Activated CD4-positive, alpha-beta T cell treated with anti-CD3 and anti-CD28 coated beads, Interleukin-10, Interleukin-2, amounts not matched to agents 100 ng/mL and 50 ng/mL, durations not matched to agents 16 hours and 8 hours (primary cell): Measurements from ENCODE around the gene PRKCZ.

Source experiments
- DNase-seq: peaks from one replicate; pipeline ENCODE4 v3.0.0-alpha.2; 2020

The PRKCZ gene

GRCh38 chr1:2199042-2199810, 149.0 kb downstream of the PRKCZ start:
- peak; percentile 95 for DNase-seq

- DNase-seq, result no peak
Measured at GRCh38 chr1:2200308-2200943, 150.2 kb downstream of the PRKCZ start.

- no peak for DNase-seq
Measured at GRCh38 chr1:2201062-2201461, 150.9 kb downstream of the PRKCZ start.

DNA sequence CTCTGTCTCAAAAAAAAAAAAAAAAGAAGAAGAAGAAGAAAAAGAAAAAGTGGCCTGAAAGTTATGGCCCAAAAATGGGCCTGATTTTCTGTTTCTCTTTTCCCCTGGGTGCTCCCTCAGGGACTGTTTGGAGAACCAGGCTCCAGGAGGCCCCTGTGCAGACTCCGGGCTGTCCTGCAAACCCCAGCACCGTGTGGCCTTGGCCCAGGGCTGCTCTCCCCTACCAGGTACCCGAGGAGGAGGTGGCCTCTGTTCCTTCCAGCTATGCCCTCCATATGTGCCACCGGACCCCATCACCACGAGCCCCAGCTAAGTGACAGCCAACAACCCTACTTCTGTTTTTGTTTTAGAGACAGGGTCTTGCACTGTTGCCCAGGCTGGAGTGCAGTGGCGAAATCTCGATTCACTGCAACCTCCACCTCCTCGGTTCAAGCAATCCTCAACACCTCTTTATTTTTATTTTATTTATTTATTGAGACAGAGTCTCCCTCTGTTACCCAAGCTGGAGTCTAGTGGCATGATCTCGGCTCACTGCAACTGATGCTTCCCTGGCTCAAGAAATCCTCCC, 151.9 kb downstream of the PRKCZ start:
- DNase-seq, result no peak

DNA sequence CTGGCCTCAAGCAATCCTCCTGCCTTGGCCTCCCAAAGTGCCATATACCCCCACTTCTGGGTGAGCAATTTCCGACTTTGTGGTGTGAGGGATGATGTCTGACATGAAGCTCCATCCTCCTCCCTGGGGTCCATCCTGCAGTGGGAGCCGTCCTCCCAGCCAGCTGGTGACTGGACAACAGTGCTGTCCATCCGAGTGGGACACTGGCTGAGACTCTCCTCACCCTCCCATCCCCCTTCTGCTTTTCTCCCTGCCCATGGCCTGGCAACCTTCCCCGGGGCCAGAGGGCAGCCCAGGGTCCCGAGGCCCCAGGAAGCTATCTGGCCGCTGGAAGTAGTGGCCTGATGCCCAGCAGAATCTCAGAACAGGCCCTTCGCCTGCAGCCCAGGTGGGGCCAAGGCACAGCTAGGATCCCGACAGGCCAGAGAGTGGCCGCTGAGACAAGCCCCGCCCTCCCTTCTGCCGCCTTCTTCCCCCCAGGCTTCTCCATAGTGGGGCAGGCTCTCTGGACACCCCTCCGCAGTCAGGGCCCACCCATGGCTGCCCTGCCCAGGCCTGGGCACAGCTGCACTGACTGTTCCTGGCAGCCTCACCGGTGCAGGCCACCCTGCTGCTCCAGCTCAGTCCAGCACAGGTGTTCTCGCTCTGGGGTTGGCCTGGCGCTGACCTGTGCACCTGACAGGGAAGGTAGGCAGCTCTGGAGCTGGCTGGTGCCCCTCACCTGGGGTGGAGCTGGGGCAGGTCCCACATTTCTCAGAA, 152.8 kb downstream of the PRKCZ start:
- DNase-seq, result no peak

DNA sequence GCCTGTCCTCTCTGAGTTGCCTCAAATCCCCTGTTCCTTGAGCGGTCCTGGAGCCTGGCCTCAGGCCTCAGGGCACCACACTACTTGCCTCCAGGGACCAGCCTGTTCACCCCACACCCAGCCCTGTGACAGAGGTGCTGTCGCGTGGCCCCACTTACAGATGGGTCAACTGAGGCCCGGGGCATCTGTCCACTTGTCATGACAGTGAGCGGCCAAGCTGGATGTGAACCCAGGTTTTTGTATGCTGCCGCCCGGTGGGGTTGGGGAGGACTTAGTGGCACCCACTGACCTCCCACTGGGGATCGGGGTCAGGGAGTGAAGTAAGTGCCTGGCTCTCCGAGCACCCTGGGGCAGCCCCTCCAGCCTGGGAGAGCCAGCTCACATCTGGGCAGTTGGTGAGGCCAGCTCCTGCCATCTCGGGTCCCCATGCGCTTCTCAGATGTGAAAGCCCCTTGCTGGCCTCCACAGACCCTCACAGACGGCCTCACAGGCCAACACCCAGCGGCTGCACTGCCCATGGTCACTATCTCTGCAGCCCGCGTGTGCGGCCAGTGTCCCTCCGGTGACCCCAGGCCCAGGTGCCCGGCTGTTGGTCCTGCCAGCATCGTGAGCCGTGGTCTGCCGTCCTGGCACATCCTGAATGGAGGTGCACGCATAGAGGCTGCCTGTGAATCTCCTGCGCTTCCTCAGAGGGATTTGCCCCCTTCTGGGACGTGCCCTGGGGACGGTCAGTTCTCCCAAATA, 153.6 kb downstream of the PRKCZ start:
- no peak for DNase-seq

GRCh38 chr1:2204415-2205190, 154.4 kb downstream of the PRKCZ start:
- no peak for DNase-seq

- DNase-seq, result peak; percentile 97
Measured at GRCh38 chr1:2205191-2205952, 155.2 kb downstream of the PRKCZ start.

DNA sequence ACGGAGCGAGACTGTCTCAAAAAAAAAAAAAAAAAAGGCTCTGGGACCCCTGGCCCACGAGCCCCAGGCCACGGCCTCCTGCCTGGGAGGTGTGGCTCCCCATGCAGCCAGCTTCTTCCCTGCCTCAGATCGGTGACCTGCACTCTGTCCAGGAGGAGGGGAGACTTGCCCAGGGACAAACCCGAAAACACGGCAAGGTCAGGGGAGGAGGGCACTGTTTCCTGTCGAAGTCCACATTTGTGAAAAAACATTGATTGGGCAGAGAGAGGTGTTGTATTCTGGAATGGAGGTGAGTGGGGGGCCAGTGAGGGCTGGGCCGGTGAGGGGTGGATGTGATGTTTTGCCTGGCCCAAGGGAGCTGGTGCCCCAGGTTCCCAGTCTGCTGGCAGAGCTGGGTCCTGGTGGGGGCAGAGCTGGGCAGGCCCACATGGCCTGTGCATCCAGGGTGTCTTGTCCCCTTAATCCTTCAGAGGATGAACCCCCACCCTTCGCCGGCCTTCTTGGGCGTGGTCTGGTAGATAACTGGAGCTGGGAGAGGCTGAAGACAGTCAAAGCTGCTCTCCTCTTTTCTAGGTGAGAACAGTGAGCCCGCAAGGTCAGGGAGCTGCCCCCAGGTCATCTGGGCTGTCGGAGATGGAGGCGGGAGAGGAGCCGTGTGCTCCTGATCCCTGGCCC, 156.7 kb downstream of the PRKCZ start:
- no peak for DNase-seq

- no peak for DNase-seq
Measured at GRCh38 chr1:2208309-2209239, 158.4 kb downstream of the PRKCZ start.

GRCh38 chr1:2209400-2210083, 159.3 kb downstream of the PRKCZ start:
- no peak for DNase-seq

DNA sequence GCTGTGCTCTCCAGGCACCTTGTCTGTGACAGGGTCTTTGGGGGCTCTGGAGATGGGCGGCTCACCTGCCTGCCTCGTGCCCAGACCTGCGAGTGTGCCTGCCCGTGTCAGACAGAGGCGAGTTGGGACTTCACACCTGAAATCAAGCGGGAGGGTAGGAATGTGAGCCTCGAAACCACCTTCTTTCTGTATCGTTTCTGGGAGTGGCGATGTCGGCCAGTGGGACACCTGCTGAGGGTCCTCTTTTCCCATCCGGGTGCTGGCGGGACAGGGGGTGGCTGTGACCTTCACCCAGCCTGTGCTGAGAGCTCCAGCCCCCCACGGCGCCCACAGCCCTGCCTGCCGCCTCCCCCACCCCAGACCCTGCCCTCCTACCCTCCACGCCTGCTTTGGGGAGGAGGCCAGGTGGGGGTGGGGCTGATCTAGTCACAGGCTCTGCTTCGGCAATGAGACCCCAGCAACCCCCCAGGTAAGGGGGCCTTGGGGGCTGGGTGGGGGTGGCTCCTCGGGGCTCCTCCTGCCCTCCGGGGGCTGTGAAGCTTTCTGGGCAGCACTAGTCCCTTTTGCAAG, 160.0 kb downstream of the PRKCZ start:
- DNase-seq, result no peak

DNA sequence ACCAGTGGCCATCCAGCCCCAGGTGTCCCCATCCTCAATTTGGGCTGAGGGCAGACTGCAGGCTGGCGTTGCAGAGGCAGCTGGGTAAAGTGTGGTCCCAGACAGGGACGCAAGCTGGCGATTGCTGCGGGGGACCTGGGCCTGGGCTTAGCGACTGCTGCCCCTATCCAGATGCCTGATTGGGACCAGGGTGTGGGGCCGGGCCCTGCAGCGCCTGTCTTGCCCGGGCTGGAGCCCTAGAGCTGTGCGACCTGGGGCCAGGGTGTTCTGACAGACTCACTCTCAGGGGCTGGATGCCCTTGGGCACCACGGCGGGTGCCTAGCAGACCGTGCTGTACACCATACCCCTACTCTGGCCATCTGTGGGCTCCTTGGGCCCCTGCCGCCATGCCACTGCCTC, 160.6 kb downstream of the PRKCZ start:
- no peak for DNase-seq

GRCh38 chr1:2212274-2212531, 162.0 kb downstream of the PRKCZ start:
- no peak for DNase-seq

- peak; percentile 54 for DNase-seq
Measured at GRCh38 chr1:2212532-2213491, 162.6 kb downstream of the PRKCZ start.

GRCh38 chr1:2213576-2214505, 163.6 kb downstream of the PRKCZ start:
- no peak for DNase-seq
